WTC11 (cell line): Measurements from ENCODE around the gene CEACAM16. TPM values are rescaled to one million over a fixed set of nuclear protein-coding genes. Genes with fewer than 3 reads are reported as not detected.

Source experiments
- ATAC-seq: fragments of 200-7000 bp; cut with Tn5 transposase; 2 replicates; pipeline ENCODE4 v1.10.0; 2021; ENCODE audit warnings: mild to moderate bottlenecking, moderate library complexity
- CTCF ChIA-PET: fragments of 300-600 bp; sonication (Branson Sonifier 250); formaldehyde crosslinking; loops from one replicate; lab custom pipeline; 2021; ENCODE audit warnings: antibody characterized with exemption; lab: Charles Lee
- POLR2A ChIA-PET: fragments of 350-600 bp; sonication (Branson Sonifier 250); formaldehyde crosslinking; loops from one replicate; lab custom pipeline; 2021; ENCODE audit warnings: antibody characterized with exemption; lab: Charles Lee
- DNase-seq: peaks from one replicate; pipeline ENCODE4 v3.0.0; 2021; ENCODE audit warnings: low spot score
- H3K27ac Mint-ChIP-seq: 2 replicates; pipeline ENCODE4 v1.8.0; 2021; ENCODE audit warnings: mixed read lengths
- H3K27me3 Mint-ChIP-seq: 2 replicates; pipeline ENCODE4 v1.8.0; 2021; ENCODE audit warnings: low read depth, mild to moderate bottlenecking, moderate library complexity, mixed read lengths
- H3K36me3 Mint-ChIP-seq: 2 replicates; pipeline ENCODE4 v1.8.0; 2021; ENCODE audit warnings: mixed read lengths
- H3K4me1 Mint-ChIP-seq: 2 replicates; pipeline ENCODE4 v1.8.0; 2022; ENCODE audit warnings: mixed read lengths
- H3K4me3 Mint-ChIP-seq: 2 replicates; pipeline ENCODE4 v1.8.0; 2021; ENCODE audit warnings: mild to moderate bottlenecking, moderate library complexity, mixed read lengths
- H3K9me3 Mint-ChIP-seq: 2 replicates; pipeline ENCODE4 v1.8.0; 2021; ENCODE audit warnings: mixed read lengths
- AR ChIP-seq: fragments of 250-450 bp; sonication (Bioruptor Pico); IDR thresholded peaks from 2 replicates; pipeline ENCODE4 v1.9.0; 2021; ENCODE audit warnings: mild to moderate bottlenecking
- CBFB ChIP-seq: sonication (generic); formaldehyde crosslinking; IDR thresholded peaks from 2 replicates; pipeline ENCODE4 v1.8.1; 2022; ENCODE audit warnings: mild to moderate bottlenecking, low read depth, missing genetic modification reagents
- CDX4 ChIP-seq: fragments of 250-450 bp; sonication (Bioruptor Pico); IDR thresholded peaks from 2 replicates; pipeline ENCODE4 v1.9.0; 2021; ENCODE audit warnings: moderate library complexity, mild to moderate bottlenecking, inconsistent platforms, borderline replicate concordance
- CREM ChIP-seq: sonication (generic); formaldehyde crosslinking; IDR thresholded peaks from 2 replicates; pipeline ENCODE4 v1.8.1; 2022; ENCODE audit warnings: mild to moderate bottlenecking, missing genetic modification reagents, moderate library complexity
- ETV6 ChIP-seq: sonication (generic); formaldehyde crosslinking; IDR thresholded peaks from 2 replicates; pipeline ENCODE4 v1.8.1; 2022; ENCODE audit warnings: mild to moderate bottlenecking, missing genetic modification reagents
- FOXK1 ChIP-seq: sonication (generic); formaldehyde crosslinking; IDR thresholded peaks from 2 replicates; pipeline ENCODE4 v1.8.0; 2022; ENCODE audit warnings: mild to moderate bottlenecking, moderate library complexity, missing genetic modification reagents
- HMGXB4 ChIP-seq: sonication (generic); formaldehyde crosslinking; IDR thresholded peaks from 2 replicates; pipeline ENCODE4 v1.8.1; 2023; ENCODE audit warnings: mild to moderate bottlenecking, moderate library complexity, missing genetic modification reagents
- IRF1 ChIP-seq: sonication (generic); formaldehyde crosslinking; IDR thresholded peaks from 2 replicates; pipeline ENCODE4 v1.8.0; 2023; ENCODE audit warnings: missing genetic modification reagents
- JAZF1 ChIP-seq: fragments of 250-450 bp; sonication (Bioruptor Pico); IDR thresholded peaks from 2 replicates; pipeline ENCODE4 v1.9.0; 2021; ENCODE audit warnings: moderate library complexity, mild to moderate bottlenecking, inconsistent platforms
- NFATC4 ChIP-seq: fragments of 250-450 bp; sonication (Bioruptor Pico); IDR thresholded peaks from 2 replicates; pipeline ENCODE4 v1.9.0; 2021; ENCODE audit warnings: mild to moderate bottlenecking
- NR1H2 ChIP-seq: sonication (generic); formaldehyde crosslinking; IDR thresholded peaks from 2 replicates; pipeline ENCODE4 v1.9.0; 2021; ENCODE audit warnings: mild to moderate bottlenecking, moderate library complexity, missing genetic modification reagents
- NR3C1 ChIP-seq: sonication (generic); formaldehyde crosslinking; conservative IDR thresholded peaks from 2 replicates; pipeline ENCODE4 v1.8.1; 2023; ENCODE audit warnings: low read depth, mild to moderate bottlenecking, missing genetic modification reagents
- OVOL2 ChIP-seq: fragments of 250-450 bp; sonication (Bioruptor Pico); IDR thresholded peaks from 2 replicates; pipeline ENCODE4 v1.9.0; 2021; ENCODE audit warnings: mild to moderate bottlenecking, borderline replicate concordance
- RELA ChIP-seq: sonication (generic); formaldehyde crosslinking; IDR thresholded peaks from 2 replicates; pipeline ENCODE4 v1.8.1; 2022; ENCODE audit warnings: missing genetic modification reagents, mild to moderate bottlenecking, borderline replicate concordance
- SMAD4 ChIP-seq: sonication (generic); formaldehyde crosslinking; IDR thresholded peaks from 2 replicates; pipeline ENCODE4 v1.8.0; 2022; ENCODE audit warnings: mild to moderate bottlenecking, missing genetic modification reagents
- STAT6 ChIP-seq: sonication (generic); formaldehyde crosslinking; conservative IDR thresholded peaks from 2 replicates; pipeline ENCODE4 v1.8.1; 2023; ENCODE audit warnings: mild to moderate bottlenecking, low read depth, missing genetic modification reagents, moderate library complexity
- TEAD4 ChIP-seq: sonication (generic); formaldehyde crosslinking; IDR thresholded peaks from 2 replicates; pipeline ENCODE4 v1.8.0; 2022; ENCODE audit warnings: mild to moderate bottlenecking, missing genetic modification reagents
- TP53 ChIP-seq: sonication (generic); formaldehyde crosslinking; IDR thresholded peaks from 2 replicates; pipeline ENCODE4 v1.8.1; 2023; ENCODE audit warnings: mild to moderate bottlenecking, missing genetic modification reagents
- USF1 ChIP-seq: sonication (generic); formaldehyde crosslinking; IDR thresholded peaks from 2 replicates; pipeline ENCODE4 v1.8.0; 2022; ENCODE audit warnings: mild to moderate bottlenecking, missing genetic modification reagents
- ZBTB43 ChIP-seq: sonication (generic); formaldehyde crosslinking; IDR thresholded peaks from 2 replicates; pipeline ENCODE4 v1.8.1; 2023; ENCODE audit warnings: mild to moderate bottlenecking, missing genetic modification reagents
- ZNF512 ChIP-seq: sonication (generic); formaldehyde crosslinking; IDR thresholded peaks from 2 replicates; pipeline ENCODE4 v1.8.1; 2022; ENCODE audit warnings: missing genetic modification reagents, borderline replicate concordance
- total RNA-seq: library from RNA; stranded (reverse); gene quantifications from 3 replicates; pipeline ENCODE4 v1.2.3, GENCODE V29; 2021

Gene CEACAM16
- total RNA-seq, 1 experiment from 2014 or later = not detected

GRCh38 chr19:44700547-44700946 lies 1.6 kb downstream of the CEACAM16 start:
- DNase-seq (no peak), ATAC-seq (no peak)
- no peak for TF ChIP-seq CREM
- no peak for TF ChIP-seq STAT6 (CRISPR knock-in tag)
- no peak for TF ChIP-seq IRF1 (CRISPR knock-in tag)
- no peak for TF ChIP-seq AR (CRISPR knock-in tag)
- no peak for TF ChIP-seq SMAD4 (CRISPR knock-in tag)
- TF ChIP-seq NFATC4 = no peak
- no peak for TF ChIP-seq NR3C1
- no peak for TF ChIP-seq JAZF1 (CRISPR knock-in tag)
- no peak for TF ChIP-seq OVOL2 (CRISPR knock-in tag)
- no peak for TF ChIP-seq USF1 (CRISPR knock-in tag)
- TF ChIP-seq ETV6 = no peak
- TF ChIP-seq ZNF512 = no peak
- TF ChIP-seq RELA = no peak
- H3K4me1 Mint-ChIP-seq = peaks cover 16% of the 10 kb centered on the region
- no peaks in the 10 kb centered on the region for H3K36me3 Mint-ChIP-seq
- no peak overlapping the region for H3K4me3 Mint-ChIP-seq
- no peak overlapping the region for H3K27ac Mint-ChIP-seq
- ChIA-PET CTCF (interaction anchor here (0.8 to 1.5 kb wide), 2 partner anchors 11 to 71 kb away, joined by 4 to 6 read pairs; no protein-coding TSS in a partner anchor), POLR2A (no interaction called here)
- no peaks in the 10 kb centered on the region for H3K9me3 Mint-ChIP-seq
- H3K27me3 Mint-ChIP-seq = peaks cover 4% of the 10 kb centered on the region; the same call in 1 of the 2 replicates

GRCh38 chr19:44701228-44701627 lies 2.3 kb downstream of the CEACAM16 start:
- TF ChIP-seq HMGXB4 (CRISPR knock-in tag) = no peak
- no peak for TF ChIP-seq ZBTB43 (CRISPR knock-in tag)
- no peak for TF ChIP-seq CDX4 (CRISPR knock-in tag)
- TF ChIP-seq USF1 (CRISPR knock-in tag) = no peak
- TF ChIP-seq CBFB = no peak
- TF ChIP-seq TP53 (CRISPR knock-in tag) = no peak
- TF ChIP-seq TEAD4 (CRISPR knock-in tag) = no peak
- no peak for TF ChIP-seq FOXK1
- no peak for TF ChIP-seq NR1H2 (CRISPR knock-in tag)
- ChIA-PET CTCF (interaction anchor here (1.0 to 2.5 kb wide), 3 partner anchors 12 to 69 kb away, joined by 8 to 11 read pairs (median 9); no protein-coding TSS in a partner anchor), POLR2A (no interaction called here)
- no peak for DNase-seq
- H3K27ac Mint-ChIP-seq = no peak overlapping the region
- no peak overlapping the region for H3K4me3 Mint-ChIP-seq
- no peaks in the 10 kb centered on the region for H3K9me3 Mint-ChIP-seq
- no peaks in the 10 kb centered on the region for H3K36me3 Mint-ChIP-seq
- peaks cover 4% of the 10 kb centered on the region; the same call in 1 of the 2 replicates for H3K27me3 Mint-ChIP-seq
- H3K4me1 Mint-ChIP-seq = peaks cover 16% of the 10 kb centered on the region
- no peak for ATAC-seq
